Hematopoietic multipotent progenitor cell treated with erythropoietin and hydrocortisone succinate and interleukin-3 and kit ligand, for 15 days (in vitro differentiated cells): ENCODE data around the gene CALM1.

ENCODE experiments used
- DNase-seq: peaks from one replicate; pipeline ENCODE4 v3.0.0-alpha.2; 2015; ENCODE audit warnings: low spot score

Gene CALM1

DNA sequence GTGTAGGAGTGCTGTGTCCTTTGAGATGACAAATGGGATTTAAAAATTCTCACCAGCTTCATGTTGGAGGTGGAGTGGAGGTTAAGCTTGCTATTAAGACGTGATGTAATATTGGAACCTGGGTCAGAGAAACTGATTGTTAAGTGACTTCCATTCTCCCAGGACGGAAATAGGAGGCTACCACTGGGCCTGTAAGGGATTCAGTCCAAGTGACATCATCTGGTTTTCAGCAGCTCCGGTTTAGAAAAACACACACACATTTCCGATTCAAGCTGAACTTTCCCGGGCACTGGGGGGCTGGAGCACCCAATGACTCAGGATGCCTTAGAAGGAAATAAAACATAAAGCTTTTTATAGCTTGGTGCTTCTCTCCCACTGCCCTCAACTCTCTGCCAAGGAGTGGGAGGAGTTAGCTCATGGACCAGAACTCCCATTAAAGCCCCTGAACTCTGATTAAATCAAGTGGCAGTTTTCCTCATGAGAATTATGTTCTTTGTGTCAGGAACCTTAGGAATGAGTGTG, 12.4 kb downstream of the CALM1 start:
- no peak for DNase-seq

DNA sequence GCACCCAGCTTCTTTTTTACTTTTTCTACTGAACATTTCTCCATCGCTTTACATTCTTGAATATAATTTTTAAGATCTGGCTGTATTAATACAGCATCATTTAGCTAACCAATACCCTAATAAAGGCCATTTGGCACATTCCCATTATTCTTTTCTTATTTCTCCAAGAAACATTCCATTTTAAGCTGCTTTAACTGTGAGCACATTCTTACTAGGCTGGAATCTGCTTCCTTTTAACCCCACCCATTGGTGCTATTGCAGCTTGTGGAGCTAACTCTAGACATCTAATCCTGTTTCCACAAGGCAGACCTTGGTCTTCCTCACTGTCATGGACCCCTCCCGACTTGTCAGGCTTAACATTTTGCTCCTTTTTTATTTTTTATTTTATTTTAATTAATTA, 15.2 kb downstream of the CALM1 start:
- no peak for DNase-seq

DNA sequence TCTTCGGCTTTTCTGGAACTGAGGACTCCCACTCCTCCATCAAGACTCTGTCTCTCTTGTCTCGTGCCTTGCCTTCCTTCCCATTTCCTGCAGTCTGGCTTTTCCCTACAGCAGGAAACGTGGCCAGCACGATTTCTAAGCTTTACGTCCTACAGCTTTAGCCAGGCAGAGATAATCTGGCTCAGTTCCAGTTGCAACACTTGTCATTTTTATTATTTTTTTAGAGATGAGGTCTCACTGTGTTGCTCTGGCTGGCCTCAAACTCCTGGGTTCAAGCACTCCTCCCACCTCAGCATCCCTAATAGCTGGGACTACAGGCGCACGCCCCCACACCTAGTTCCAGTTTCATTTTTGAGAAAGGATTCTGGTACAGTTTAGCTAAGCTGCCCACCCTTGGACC, 19.9 kb downstream of the CALM1 start:
- DNase-seq, result no peak

DNA sequence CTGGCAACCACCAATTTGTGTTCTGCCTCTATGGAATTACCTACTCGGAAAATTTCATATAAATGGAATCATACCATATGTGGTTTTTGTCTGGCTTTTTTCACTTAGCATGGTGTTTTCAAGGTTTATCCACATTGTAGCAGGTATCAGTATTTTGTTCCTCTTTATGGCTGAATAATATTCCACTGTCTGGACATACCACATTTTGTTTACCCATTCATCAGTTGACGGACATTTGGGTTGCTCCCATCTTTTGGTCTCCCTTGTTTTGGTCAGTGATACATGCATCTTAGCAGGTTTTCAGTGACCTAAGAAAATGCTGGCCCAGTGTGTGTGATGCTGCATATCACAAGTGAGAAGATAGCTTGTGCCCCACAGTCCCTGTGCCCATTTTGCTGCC, 21.2 kb downstream of the CALM1 start:
- DNase-seq, result no peak

DNA sequence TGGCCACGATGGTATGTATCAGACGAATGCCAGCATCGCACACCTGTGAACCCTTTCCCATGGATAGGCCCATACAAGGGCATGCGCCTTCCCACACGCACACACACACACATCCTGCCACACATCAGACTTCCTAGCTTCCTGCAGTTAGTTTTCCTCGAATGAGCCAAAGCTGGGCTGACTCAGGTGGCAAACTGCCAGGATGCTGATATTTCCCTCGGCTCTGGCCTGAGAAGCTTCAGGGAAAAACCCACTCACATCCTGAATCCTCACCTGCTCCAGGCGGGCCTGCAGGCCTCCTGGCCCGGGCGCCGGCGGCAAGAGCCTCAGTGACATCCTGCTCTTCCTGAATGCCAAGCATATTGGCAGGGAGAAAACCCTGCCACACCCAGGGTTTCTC, 22.4 kb downstream of the CALM1 start:
- no peak for DNase-seq

DNA sequence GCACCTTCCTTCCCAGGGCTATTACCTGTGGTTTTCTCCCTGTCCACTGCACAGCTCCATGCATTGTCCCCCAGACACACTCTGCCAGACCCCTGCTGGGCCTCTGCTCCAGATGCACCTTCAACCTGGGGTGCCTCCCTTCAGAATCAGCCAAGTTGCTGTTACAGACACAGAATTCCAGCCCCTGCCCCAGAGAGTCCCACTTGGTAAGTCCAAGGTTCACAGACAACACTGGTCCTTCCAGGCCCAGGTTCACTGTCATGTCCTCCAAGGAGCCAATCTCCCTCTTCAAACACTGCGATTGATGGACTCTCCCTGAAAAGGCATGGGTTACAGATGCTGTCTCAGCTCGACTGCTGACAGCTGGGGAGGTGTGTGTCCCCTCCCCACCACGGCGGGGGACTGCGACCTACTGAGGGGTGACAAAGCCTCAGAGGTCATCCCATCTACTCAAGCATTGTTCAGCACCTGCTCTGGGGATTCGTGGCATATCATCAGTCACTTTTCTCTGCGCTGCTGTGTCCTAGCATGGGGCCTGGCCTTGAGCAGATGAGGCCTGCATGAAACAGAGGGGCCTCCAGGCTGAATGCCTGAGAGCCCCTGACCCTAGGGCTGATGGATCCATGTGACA, 24.3 kb downstream of the CALM1 start:
- no peak for DNase-seq

DNA sequence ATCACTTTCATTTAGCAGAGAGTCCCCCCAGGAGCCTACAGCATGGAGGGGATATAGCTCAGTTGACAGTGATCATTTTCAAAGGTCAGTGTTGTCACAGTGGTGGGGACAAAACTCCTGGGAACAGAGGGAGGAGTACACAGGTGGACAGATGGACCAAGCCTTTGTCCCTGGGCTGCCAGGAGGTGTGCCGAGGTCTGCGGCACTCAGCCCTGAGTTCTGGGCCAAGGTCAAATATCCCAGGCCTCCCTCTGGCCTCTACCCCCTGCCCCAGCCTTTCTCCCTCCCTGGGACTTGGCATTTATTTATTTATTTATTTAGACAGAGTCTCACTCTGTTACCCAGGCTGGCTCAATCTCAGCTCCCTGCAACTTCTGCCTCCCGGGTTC, 24.8 kb downstream of the CALM1 start:
- DNase-seq, result no peak

DNA sequence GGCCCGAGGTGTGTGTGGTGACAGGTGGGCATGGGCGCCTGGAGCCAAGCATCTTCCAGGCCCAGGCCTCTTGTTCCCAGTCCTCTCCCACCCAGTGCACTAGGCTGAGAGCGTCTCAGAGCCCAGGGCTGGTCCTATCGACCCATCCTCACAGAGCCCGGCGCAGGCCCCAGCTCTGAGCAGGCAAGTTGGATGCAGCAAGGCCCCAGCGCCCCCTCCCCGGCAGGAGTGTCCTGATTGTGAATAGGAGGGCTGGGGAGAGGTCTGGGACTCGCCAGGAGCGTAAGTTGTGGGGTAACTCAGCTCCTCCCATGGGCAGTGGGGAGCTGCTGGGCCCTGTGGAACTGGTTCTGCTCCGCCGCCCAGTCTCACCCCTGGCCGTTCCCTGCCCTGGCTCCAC, 26.3 kb downstream of the CALM1 start:
- DNase-seq, result no peak

DNA sequence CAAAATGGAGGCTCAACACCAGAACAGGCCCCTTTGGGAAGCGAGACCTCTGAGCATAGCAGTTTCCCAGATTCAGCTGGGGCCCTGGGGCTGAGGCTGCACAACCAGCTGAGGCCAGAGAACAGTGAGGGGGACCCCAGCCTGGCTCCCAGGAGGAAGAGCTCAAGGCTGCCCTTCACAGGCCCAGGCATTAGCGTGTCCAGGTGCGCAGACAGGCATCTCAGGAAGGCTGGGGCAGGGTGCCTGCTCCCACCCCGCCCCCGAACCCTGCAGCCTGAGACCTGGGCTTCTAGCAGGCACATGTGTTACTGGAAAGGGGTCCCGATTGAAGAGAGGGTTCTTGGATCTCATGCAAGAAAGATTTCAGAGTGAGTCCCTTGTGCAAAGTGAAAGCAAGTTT, 27.2 kb downstream of the CALM1 start:
- DNase-seq, result no peak

DNA sequence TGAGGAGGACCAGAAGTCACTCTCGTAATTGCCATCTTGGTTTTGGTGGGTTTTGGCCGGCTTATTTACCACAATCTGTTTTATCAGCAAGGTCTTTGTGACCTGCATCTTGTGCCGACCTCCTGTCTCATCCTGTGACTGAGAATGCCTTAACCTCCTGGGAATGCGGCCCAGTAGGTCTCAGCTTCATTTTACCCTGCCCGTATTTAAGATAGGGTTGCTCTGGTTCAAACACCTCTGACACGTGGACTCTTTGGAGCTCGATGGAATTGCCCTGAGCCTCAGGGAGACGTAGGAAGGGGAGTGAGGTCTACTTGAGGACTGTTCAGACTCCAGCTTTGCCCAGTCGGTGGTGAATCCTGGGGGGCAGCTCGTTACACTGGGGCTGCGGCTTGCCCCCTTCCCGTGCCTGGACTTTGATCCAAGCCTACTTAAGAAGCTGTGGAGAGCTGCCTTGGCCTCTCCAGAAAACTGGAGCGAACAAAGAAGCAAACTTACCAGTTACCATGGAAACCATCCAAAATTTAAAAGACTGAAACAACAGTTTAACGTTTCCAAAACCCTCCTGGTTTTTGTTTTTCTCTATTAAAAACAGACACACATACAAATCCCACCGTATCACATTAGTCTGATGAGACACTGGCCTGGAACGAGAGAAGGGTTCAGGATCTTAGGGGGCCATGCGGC, 28.0 kb downstream of the CALM1 start:
- no peak for DNase-seq

DNA sequence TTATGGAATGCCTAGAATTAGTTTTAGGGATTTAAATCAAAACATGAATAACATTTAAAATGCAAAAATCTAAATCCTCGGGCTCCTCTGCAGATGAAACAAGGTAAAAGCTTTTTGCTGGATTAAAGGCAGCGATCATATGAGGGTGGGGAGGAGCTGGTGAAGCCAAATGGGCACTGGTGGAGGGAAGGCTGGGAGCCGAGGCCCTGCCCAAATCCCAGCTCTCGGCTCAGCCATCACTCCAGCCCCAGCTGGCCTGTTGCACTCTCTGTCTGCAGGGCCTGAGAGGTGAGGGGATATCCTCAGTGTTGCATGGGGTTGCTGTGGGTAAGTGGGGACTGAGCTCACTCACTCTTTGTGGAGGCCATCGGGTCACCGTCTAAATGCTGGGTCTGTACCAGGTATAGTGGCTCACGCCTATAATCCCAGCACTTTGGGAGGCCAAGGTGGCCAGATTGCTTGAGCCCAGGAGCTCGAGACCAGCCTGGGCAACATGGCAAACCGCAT, 28.6 kb downstream of the CALM1 start:
- no peak for DNase-seq

DNA sequence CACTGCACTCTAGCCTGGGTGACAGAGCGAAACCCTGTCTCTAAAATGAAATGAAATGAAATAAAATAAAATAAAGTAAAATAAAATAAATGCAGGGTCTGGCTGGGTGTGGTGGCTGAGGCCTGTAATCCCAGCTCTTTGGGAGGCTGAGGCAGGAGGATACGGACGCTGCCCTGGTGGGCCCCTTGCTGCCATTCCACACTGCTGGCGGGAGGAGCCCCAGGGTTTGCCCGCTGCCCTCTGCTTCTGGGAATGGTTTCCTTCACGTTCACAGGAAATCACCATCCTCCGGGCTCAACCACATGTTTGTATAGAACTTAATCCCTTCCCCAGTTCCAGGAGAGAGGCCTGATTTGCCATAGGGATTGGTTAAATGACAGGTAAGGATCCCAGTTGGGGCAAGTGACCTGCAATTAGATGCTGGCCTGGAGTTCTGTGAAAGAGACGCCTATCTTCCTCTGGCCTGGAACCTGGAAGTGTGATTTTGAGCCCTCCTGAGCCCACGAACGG, 29.3 kb downstream of the CALM1 start:
- DNase-seq, result no peak

DNA sequence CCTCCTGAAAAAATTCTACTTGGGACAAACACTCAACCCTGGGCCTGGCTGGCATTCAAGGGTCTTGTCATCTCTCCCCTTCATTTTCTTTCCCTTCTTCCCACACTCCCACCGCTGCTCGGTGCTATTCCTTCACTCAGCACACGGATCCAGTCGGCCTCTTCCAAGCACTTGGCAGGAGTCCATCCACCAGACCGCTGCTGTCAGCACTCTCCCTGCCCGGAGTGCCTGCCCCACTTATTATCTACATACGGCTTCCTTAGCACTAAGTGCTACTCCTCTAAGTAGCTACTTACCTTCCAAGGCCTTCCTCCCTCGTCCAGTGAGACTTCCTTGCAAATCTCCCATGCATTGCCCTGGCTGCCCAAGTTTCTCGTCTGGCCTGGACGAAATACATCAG, 29.8 kb downstream of the CALM1 start:
- no peak for DNase-seq

DNA sequence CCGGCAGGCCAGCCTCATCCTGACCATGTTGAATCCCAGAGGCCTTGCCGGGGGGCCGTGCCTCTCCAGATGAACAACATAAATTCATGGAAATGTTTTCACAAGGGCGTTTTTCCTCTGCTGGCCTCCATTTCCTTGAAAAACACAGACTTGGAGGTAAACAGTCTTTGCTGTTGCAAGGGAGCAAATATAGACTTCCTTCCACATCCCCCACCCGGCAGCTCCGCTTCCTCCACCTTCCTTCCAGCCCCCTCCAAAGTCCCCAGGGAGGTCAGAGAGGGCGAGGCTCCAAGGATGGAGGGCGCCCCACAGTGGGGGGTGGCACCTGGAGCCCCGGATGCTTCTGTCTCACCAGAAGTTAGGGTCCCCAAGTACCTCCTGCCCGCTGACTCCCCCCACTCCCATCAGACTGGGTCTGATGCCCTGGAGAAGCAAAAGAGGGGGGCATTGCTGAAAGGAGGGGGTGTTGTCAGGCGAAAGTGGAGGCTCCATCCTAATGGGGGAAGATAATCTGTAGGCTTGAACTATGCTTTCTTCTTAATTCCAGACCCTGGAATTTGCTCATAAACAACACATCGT, 31.1 kb downstream of the CALM1 start:
- no peak for DNase-seq

DNA sequence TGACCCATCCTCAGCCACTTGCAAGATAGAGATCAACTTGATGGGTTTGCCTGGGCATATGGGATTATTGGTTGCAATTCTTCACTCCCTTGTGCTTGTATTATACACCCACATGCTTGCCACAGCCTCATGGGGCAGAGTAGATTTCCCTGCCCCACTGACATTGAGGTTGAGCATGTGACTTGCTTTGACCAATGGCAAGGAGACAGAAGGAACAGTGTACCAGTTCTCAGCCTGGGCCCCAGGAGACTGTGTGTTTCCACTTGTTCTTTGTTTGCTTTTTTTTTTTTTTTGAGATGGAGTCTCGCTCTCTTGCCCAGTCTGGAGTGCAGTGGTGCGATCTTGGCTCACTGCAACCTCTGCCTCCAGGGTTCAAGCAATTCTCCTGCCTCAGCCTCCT, 31.8 kb downstream of the CALM1 start:
- no peak for DNase-seq

DNA sequence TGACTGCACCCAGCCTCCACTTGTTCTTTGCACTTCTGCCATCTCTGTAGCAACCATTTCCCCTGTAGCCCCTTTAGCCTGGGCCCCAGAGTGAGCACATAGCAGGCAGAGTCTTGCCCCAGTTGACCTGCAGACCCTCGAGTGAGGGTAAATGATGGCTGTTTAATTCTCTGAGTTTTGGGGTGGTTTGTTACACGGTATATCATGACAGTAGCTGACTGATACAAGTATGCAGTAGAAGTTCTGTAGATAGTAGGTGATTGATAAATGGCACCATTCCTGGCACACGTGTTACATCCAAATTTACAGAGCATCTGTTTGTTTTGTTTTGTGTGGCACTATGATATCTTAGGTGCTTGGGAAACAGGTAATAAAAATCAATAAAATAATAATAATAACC, 32.4 kb downstream of the CALM1 start:
- no peak for DNase-seq

DNA sequence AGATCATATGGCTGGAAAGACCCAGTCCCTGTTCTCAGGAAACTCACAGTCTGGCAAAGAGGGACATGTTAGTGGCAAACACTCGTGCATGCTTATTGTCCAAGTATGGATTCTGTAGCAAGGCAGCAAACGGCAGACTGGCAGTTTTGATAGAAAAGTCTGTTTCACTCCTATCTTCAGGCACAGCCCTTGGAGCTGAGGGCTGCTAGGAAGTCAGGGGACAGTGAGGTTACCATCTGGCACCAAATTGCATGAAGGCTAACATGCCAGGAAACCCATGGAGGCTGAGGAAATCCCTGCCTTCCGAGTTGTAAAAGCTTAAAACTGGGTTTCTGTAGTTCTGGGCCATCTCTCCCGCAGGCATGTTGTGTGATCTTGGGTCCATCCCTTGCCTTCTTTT, 32.9 kb downstream of the CALM1 start:
- DNase-seq, result no peak

DNA sequence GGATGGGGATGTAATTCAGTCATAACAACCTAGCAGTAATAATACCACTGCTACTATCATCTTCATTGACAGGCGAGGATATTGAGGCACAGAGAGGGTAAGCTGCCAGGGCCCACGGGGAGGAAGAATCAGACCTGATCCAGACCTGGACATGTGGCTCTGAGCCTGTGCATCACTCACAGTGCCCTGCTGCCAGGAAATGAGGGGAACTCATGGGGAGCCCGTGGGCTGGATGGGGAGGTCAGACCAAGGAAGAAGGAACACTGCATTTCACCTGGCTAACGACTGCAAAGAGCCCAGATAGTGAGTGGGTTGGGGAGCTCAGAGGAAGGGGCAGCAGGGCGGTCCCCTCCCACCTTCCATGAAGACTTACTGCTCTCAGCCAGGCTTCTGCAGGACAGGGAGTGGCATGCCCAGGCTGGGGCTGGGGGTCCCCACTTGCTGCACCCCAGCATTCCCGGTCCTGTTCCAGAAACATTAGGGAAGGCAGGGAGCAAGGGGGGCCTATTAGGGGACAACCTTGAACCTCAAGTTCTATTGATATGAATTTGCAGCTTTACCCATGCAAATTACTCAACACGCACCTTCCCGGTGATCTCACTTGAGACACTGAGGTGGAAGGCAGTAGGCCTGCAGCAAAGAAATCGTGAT, 37.7 kb downstream of the CALM1 start:
- DNase-seq, result no peak

DNA sequence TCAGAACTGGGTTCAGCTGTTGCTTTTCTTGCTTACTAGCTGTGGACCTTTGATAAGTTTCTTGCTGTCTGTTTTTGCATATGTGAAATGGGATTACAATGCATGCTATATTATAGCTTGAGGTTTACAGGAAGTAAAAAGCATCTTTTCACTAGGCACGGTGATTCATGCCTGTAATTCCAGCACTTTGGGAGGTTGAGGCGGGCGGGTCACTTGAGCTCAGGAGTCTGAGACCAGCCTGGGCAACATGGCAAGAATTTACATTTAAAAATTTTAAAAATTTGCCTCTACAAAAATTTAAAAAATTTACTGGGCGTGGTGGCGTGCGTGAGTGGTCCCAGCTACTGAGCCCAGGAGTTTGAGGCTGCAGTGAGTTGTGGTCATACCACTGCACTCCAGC, 42.0 kb downstream of the CALM1 start:
- DNase-seq, result no peak

DNA sequence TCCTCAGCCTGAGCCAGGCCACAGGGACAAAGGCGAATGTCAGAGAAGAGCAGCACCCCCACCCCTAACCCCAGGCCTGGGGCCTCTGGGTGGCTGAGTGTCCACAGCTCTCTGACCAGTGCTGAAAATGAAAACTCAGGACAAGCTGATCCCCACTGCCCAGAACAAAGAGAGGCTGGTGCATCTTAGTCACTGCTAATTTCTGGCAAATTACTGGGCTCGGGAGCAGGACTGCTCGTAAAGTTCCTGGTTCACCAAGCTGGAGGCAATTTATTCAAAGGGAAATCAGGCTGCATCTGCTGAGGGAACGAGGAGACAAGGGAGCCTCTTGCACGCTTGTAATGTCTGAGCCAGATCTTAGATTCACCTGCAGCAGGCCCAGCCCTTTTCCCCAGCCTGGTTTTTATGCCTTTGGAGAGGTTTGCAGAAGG, 43.2 kb downstream of the CALM1 start:
- DNase-seq, result no peak

DNA sequence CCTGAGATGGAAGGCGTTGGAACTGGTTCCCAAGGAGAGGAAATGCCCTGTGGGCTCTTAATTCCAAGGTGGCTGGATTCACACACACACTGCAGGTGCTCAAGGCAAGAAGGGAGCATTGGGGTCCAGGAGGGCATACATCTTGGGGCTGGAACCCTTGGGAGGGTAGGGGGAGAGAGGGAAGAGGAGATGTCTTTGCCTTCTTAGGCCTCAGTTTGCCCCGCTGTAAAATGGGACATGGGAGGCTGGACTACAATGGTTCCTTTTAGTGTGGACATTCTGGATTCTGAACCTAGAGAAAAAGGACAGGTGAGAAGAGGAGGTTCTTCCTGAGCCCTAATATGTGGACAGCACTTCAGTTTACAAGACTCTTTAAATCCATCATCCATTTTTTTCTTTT, 43.8 kb downstream of the CALM1 start:
- DNase-seq, result no peak

DNA sequence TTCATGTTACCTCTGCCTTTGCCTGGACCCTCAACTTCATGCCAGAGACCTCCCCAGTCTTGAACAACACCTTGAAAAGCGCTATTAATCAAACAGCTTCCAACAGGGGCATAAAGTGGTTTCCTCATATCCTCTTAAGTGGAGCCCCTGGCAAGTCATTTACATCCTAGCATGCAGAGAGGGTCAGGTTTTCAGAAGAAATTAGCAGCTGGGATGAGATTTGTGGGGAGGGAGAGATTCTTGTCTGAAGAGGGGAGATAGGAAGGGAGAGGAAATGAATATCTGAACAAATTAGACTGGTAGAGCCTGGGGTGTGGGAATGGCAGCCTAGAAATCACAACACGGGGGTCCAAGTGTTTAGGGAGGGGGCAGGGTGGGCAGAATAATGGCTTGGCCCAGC, 45.6 kb downstream of the CALM1 start:
- no peak for DNase-seq
